MM.1S (cell line): Measurements from ENCODE around the gene TUBA8.

Experiments
- EZH2 ChIP-seq: fragments of 300-600 bp; sonication (generic); optimal IDR thresholded peaks from 2 replicates; pipeline ENCODE3; 2017; ENCODE audit warnings: low read depth, mild to moderate bottlenecking, antibody characterized with exemption, low read length, mixed read lengths
- TF ChIP-seq, protein P1 (sequence below): fragments of 300-600 bp; sonication (generic); IDR thresholded peaks from 2 replicates; pipeline ENCODE4 v1.5.1; 2016; ENCODE audit warnings: antibody characterized with exemption, low read length, mixed read lengths

DNA sequence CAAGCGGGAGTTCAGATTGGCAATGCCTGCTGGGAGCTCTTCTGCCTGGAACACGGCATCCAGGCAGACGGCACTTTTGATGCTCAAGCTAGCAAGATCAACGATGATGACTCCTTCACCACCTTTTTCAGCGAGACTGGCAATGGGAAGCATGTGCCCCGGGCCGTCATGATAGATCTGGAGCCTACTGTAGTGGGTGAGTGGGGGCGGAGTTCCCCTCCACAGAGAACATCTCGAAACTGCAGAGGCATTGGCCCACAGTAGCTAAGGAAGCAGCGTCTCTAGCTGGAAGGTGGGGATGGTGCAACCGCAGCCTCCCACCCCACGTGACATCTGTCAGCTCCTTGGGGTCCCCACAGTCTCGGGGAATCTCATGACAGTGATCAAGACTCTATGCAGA lies 10.9 kb downstream of the TUBA8 start:
- TF ChIP-seq, protein P1, sequence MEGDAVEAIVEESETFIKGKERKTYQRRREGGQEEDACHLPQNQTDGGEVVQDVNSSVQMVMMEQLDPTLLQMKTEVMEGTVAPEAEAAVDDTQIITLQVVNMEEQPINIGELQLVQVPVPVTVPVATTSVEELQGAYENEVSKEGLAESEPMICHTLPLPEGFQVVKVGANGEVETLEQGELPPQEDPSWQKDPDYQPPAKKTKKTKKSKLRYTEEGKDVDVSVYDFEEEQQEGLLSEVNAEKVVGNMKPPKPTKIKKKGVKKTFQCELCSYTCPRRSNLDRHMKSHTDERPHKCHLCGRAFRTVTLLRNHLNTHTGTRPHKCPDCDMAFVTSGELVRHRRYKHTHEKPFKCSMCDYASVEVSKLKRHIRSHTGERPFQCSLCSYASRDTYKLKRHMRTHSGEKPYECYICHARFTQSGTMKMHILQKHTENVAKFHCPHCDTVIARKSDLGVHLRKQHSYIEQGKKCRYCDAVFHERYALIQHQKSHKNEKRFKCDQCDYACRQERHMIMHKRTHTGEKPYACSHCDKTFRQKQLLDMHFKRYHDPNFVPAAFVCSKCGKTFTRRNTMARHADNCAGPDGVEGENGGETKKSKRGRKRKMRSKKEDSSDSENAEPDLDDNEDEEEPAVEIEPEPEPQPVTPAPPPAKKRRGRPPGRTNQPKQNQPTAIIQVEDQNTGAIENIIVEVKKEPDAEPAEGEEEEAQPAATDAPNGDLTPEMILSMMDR, result no peak
- no peak for TF ChIP-seq EZH2
